Ureter (tissue), 1 donor: Measurements from ENCODE around the gene DNAAF5. TPM values are rescaled to one million over a fixed set of nuclear protein-coding genes. Genes with fewer than 3 reads are reported as not detected.
"Not testable (repeated sequence)": the region's sequence is repeated elsewhere in the genome, so short reads cannot be mapped to it uniquely, and the experiment has no call there.

ENCODE experiments used
- DNase-seq: peaks from one replicate; pipeline ENCODE4 v3.0.0-alpha.2; 2020; ENCODE audit warnings: low spot score
- total RNA-seq: library from RNA; stranded (reverse); gene quantifications from one replicate; pipeline ENCODE4 v1.2.4, GENCODE V29; 2023
- donor health status: DM: yes; HTN: yes; CAD: no.

DNAAF5 gene
- total RNA-seq, 1 donor from 2014 or later, result 35.1 TPM

GRCh38 chr7:730501-731439, 4.3 kb downstream of the DNAAF5 start:
- no peak for DNase-seq

- DNase-seq, result no peak
Measured at GRCh38 chr7:731440-732085, 5.1 kb downstream of the DNAAF5 start.

- DNase-seq, result no peak
Measured at GRCh38 chr7:732094-732541, 5.6 kb downstream of the DNAAF5 start.

GRCh38 chr7:732556-732955, 6.1 kb downstream of the DNAAF5 start:
- DNase-seq, result no peak

- DNase-seq, result no peak
Measured at GRCh38 chr7:734214-734613, 7.7 kb downstream of the DNAAF5 start.

GRCh38 chr7:734808-735207, 8.3 kb downstream of the DNAAF5 start:
- no peak for DNase-seq

- no peak for DNase-seq
Measured at GRCh38 chr7:738241-738640, 11.7 kb downstream of the DNAAF5 start.

- DNase-seq, result no peak
Measured at GRCh38 chr7:738723-739454, 12.4 kb downstream of the DNAAF5 start.

- DNase-seq, result no peak
Measured at GRCh38 chr7:739455-739982, 13.0 kb downstream of the DNAAF5 start.

GRCh38 chr7:739983-740942, 13.8 kb downstream of the DNAAF5 start:
- no peak for DNase-seq

GRCh38 chr7:741191-741671, 14.7 kb downstream of the DNAAF5 start:
- no peak for DNase-seq

GRCh38 chr7:741850-742249, 15.4 kb downstream of the DNAAF5 start:
- DNase-seq, result no peak

GRCh38 chr7:742791-743190, 16.3 kb downstream of the DNAAF5 start:
- DNase-seq, result no peak

- DNase-seq, result not testable (repeated sequence)
Measured at GRCh38 chr7:743341-744127, 17.0 kb downstream of the DNAAF5 start.

- not testable (repeated sequence) for DNase-seq
Measured at GRCh38 chr7:744128-744520, 17.6 kb downstream of the DNAAF5 start.

- no peak for DNase-seq
Measured at GRCh38 chr7:744854-745430, 18.4 kb downstream of the DNAAF5 start.

- DNase-seq, result no peak
Measured at GRCh38 chr7:745431-746154, 19.1 kb downstream of the DNAAF5 start.

- DNase-seq, result no peak
Measured at GRCh38 chr7:746155-747061, 19.9 kb downstream of the DNAAF5 start.
